ENCODE measurements around the gene SAMD11.

- no peak for TF ChIP-seq CTCF (IDR thresholded peaks at IDR 0.05)
- no peak for TF ChIP-seq POLR2A (IDR thresholded peaks at IDR 0.05)
These were observed 20.9 kb downstream of the SAMD11 start for GRCh38 chr1:944341-945325.
